HCT116 (cell line): ENCODE results near the gene TBX2. TPM values are rescaled to one million over a fixed set of nuclear protein-coding genes. Genes with fewer than 3 reads are reported as not detected.

Experiments
- ATAC-seq: fragments of 200-7000 bp; cut with Tn5 transposase; 2 replicates; pipeline ENCODE4 v1.9.1; 2020; ENCODE audit warnings: mild to moderate bottlenecking, moderate library complexity
- BruUV-seq: library from RNA; stranded (reverse); fragments of 400-500 nt; replicated peaks from 2 replicates; lab custom pipeline; 2021; lab: Mats Ljungman, UMichigan
- CTCF ChIA-PET: fragments of 300-600 bp; sonication (Branson Sonifier 250); formaldehyde crosslinking; loops from one replicate; lab custom pipeline; 2021; ENCODE audit warnings: antibody characterized with exemption; lab: Charles Lee
- POLR2A ChIA-PET: fragments of 300-600, 350-600 bp; sonication (Branson Sonifier 250); formaldehyde crosslinking; loops from one replicate; lab custom pipeline; 2021; ENCODE audit warnings: antibody characterized with exemption; lab: Charles Lee
- RAD21 ChIA-PET, 2 experiments: fragments of 300-600 bp; sonication (Branson Sonifier 250); formaldehyde crosslinking; loops; one replicate each; lab custom pipeline; 2023; ENCODE audit warnings: low total read pairs in 2 of 2; ENCODE audit not compliant: uncharacterized antibody in 2 of 2, unreplicated experiment in 2 of 2, low non-redundant PET in 1 of 2; lab: Charles Lee
- DNase-seq: peaks from one replicate; pipeline ENCODE4 v3.0.0-alpha.2; 2010; ENCODE audit warnings: low read depth, low spot score
- H2AFZ ChIP-seq: fragments of 200-600 bp; shearing (Covaris generic), sonication (generic); 2 replicates; pipeline ENCODE4 v1.6.1; 2017; ENCODE audit warnings: low read depth, mixed run types, mixed read lengths, antibody characterized with exemption, low read length; ENCODE audit not compliant: poor library complexity, severe bottlenecking
- H3K27ac ChIP-seq: 2 replicates; pipeline ENCODE4 v1.5.1; 2012; ENCODE audit warnings: low read depth, low read length
- H3K27me3 ChIP-seq: fragments of 200-600 bp; sonication (generic); 2 replicates; pipeline ENCODE4 v1.6.1; 2016; ENCODE audit warnings: mixed run types, low read length, mixed read lengths; ENCODE audit not compliant: insufficient read depth
- H3K36me3 ChIP-seq, 2 experiments: fragments of 200-500 bp in 1 of 2; fragments of 200-600 bp in 1 of 2; sonication (Bioruptor generic) in 1 of 2; sonication (generic) in 1 of 2; 2 replicates each; pipeline versions ENCODE4 v1.5.1 to v1.6.1; 2014 to 2016; ENCODE audit warnings: low read length in 2 of 2, inconsistent platforms in 1 of 2, mixed read lengths in 1 of 2, mixed run types in 1 of 2; ENCODE audit not compliant: insufficient read depth in 2 of 2, control insufficient read depth in 1 of 2
- H3K4me1 ChIP-seq, 2 experiments: fragments of 200-600 bp in 1 of 2; sonication (generic) in 1 of 2; 2 replicates each; pipeline versions ENCODE4 v1.5.1 to v1.6.1; 2012 to 2017; ENCODE audit warnings: low read length in 2 of 2, inconsistent platforms in 1 of 2, mild to moderate bottlenecking in 1 of 2, mixed read lengths in 1 of 2, mixed run types in 1 of 2, moderate library complexity in 1 of 2; ENCODE audit not compliant: insufficient read depth in 2 of 2, control insufficient read depth in 1 of 2
- H3K4me2 ChIP-seq: fragments of 200-600 bp; sonication (generic); 2 replicates; pipeline ENCODE4 v1.6.1; 2017; ENCODE audit warnings: mixed run types, low read length, mixed read lengths
- H3K4me3 ChIP-seq, 2 experiments: fragments of 200-600 bp in 1 of 2; sonication (generic) in 1 of 2; replicated peaks in 1 of 2; 2 replicates each; pipeline ENCODE4 v1.5.1; 2011 to 2016; ENCODE audit warnings: low read length in 2 of 2, control low read depth in 1 of 2, low read depth in 1 of 2, mild to moderate bottlenecking in 1 of 2, mixed read lengths in 1 of 2, mixed run types in 1 of 2
- H3K79me2 ChIP-seq: fragments of 200-600 bp; sonication (generic); 2 replicates; pipeline ENCODE4 v1.6.1; 2017; ENCODE audit warnings: mild to moderate bottlenecking, mixed run types, low read length, moderate library complexity, mixed read lengths; ENCODE audit not compliant: insufficient read depth
- H3K9ac ChIP-seq: fragments of 200-600 bp; sonication (generic); 2 replicates; pipeline ENCODE4 v1.6.1; 2016; ENCODE audit warnings: low read length, mixed read lengths
- H3K9me2 ChIP-seq: fragments of 200-600 bp; sonication (generic), shearing (Covaris generic); 2 replicates; pipeline ENCODE4 v1.6.1; 2017; ENCODE audit warnings: mixed run types, mild to moderate bottlenecking, moderate library complexity; ENCODE audit not compliant: insufficient read depth
- H3K9me3 ChIP-seq, 2 experiments: fragments of 200-500 bp in 1 of 2; fragments of 200-600 bp in 1 of 2; sonication (Bioruptor generic) in 1 of 2; sonication (generic) in 1 of 2; 2 replicates each; pipeline ENCODE4 v1.6.1; 2014 to 2017; ENCODE audit warnings: low read length in 2 of 2, mixed read lengths in 2 of 2, inconsistent platforms in 1 of 2, low read depth in 1 of 2, mild to moderate bottlenecking in 1 of 2, mixed run types in 1 of 2, moderate library complexity in 1 of 2; ENCODE audit not compliant: control insufficient read depth in 1 of 2, insufficient read depth in 1 of 2
- H4K20me1 ChIP-seq: fragments of 200-600 bp; sonication (generic), shearing (Covaris generic); 2 replicates; pipeline ENCODE4 v1.6.1; 2017; ENCODE audit warnings: mixed run types, mild to moderate bottlenecking, moderate library complexity; ENCODE audit not compliant: insufficient read depth
- CBX3 ChIP-seq: IDR thresholded peaks from 2 replicates; pipeline ENCODE4 v1.6.1; 2012; ENCODE audit warnings: low read depth
- CEBPB ChIP-seq: IDR thresholded peaks from 2 replicates; pipeline ENCODE4 v1.6.1; 2012; ENCODE audit warnings: low read depth
- EGR1 ChIP-seq: IDR thresholded peaks from 2 replicates; pipeline ENCODE4 v1.6.1; 2012; ENCODE audit warnings: low read depth
- ELF1 ChIP-seq: IDR thresholded peaks from 2 replicates; pipeline ENCODE4 v1.6.1; 2012; ENCODE audit warnings: low read depth, borderline replicate concordance
- EZH2 ChIP-seq: fragments of 200-600 bp; sonication (generic); IDR thresholded peaks from 2 replicates; pipeline ENCODE4 v1.6.1; 2017; ENCODE audit warnings: antibody characterized with exemption, mixed run types
- EZH2phosphoT487 ChIP-seq: fragments of 200-600 bp; IDR thresholded peaks from 2 replicates; pipeline ENCODE4 v1.6.1; 2018; ENCODE audit warnings: antibody characterized with exemption, borderline replicate concordance
- FOSL1 ChIP-seq: IDR thresholded peaks from 2 replicates; pipeline ENCODE4 v1.6.1; 2012; ENCODE audit warnings: low read depth
- JUND ChIP-seq: IDR thresholded peaks from 2 replicates; pipeline ENCODE4 v1.6.1; 2012
- POLR2A ChIP-seq: IDR thresholded peaks from 2 replicates; pipeline ENCODE4 v1.7.0; 2011; ENCODE audit warnings: borderline replicate concordance; ENCODE audit not compliant: insufficient read depth, insufficient read length; ENCODE audit errors: extremely low read depth
- POLR2AphosphoS5 ChIP-seq: IDR thresholded peaks from 2 replicates; pipeline ENCODE4 v1.6.1; 2011; ENCODE audit warnings: mild to moderate bottlenecking, low read depth, low read length, moderate library complexity
- RAD21 ChIP-seq: IDR thresholded peaks from 2 replicates; pipeline ENCODE4 v1.6.1; 2012; ENCODE audit warnings: low read depth, mild to moderate bottlenecking
- SIN3A ChIP-seq: IDR thresholded peaks from 2 replicates; pipeline ENCODE4 v1.6.1; 2012; ENCODE audit warnings: low read depth
- SP1 ChIP-seq: IDR thresholded peaks from 2 replicates; pipeline ENCODE4 v1.6.1; 2012; ENCODE audit warnings: low read depth
- SRF ChIP-seq: IDR thresholded peaks from 2 replicates; pipeline ENCODE4 v1.6.1; 2012; ENCODE audit warnings: low read depth
- TCF7L2 ChIP-seq: IDR thresholded peaks from 2 replicates; pipeline ENCODE4 v1.7.0; 2011; ENCODE audit warnings: borderline replicate concordance, inconsistent platforms; ENCODE audit not compliant: insufficient read depth, insufficient read length; ENCODE audit errors: extremely low read depth
- ZFX ChIP-seq: fragments of 450-650 bp; IDR thresholded peaks from 2 replicates; pipeline ENCODE4 v1.6.1; 2017
- ZNF274 ChIP-seq: fragments of 200-500 bp; sonication (Bioruptor generic); IDR thresholded peaks from 2 replicates; pipeline ENCODE4 v1.6.1; 2014; ENCODE audit warnings: mild to moderate bottlenecking, low read depth, low read length, inconsistent platforms
- intact Hi-C: fragments of 100-400 bp; cut with micrococcal nuclease; formaldehyde crosslinking; loops from 2 replicates; pipeline ENCODE4 v1.10.0; 2022
- total RNA-seq: library from RNA; stranded (reverse); gene quantifications from one replicate; pipeline ENCODE4 v1.2.1, GENCODE V29; 2021; ENCODE audit not compliant: unreplicated experiment
- TF ChIP-seq, protein P1 (sequence below): IDR thresholded peaks from 2 replicates; pipeline ENCODE4 v1.6.1; 2011; ENCODE audit warnings: mild to moderate bottlenecking, low read length, moderate library complexity; ENCODE audit not compliant: insufficient replicate concordance; ENCODE audit errors: extremely low read depth
- TF ChIP-seq, protein P2 (sequence below): IDR thresholded peaks from 2 replicates; pipeline ENCODE4 v1.6.1; 2012
- TF ChIP-seq, protein P3 (sequence below): IDR thresholded peaks from 2 replicates; pipeline ENCODE4 v1.6.1; 2012; ENCODE audit warnings: low read depth

TBX2 gene
- total RNA-seq, 1 experiment from 2014 or later: 0.71 TPM

DNA sequence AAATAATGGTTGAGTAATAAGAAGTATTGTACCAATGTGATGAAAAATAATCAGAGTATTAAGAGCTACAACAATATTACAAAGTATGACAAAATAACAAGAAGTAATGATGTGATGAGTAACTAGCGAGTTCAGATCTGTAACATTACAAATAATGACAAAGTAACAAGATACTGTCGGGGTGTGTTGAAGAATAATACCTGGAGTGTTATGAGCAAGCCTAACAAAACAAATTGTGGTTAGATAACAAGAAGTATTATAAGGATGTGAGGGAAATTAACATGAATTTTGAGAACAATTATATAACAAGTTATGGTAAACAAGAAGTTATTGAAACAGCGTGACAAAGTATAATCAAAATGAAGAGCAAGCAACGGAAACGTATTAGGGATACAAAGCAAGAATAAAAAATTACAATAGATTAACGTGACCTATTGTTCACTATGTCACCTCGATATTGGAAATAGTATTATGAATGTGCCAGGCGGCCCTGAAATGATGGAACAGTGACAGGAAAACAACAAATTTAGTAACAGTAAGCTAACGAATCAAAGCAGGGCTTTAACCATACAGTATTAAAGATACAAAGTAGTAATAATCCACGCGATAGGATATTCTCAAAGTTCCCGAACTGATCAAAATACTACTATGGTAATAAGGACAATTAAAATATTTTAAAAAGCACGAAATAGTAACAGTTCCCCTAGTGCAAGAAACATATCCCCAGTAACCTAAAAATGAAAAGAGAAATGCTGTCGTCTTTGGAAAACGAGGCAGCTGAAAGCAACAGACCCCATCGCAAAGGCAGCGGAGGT, 54.1 kb downstream of the TBX2 start:
- no peak overlapping the region for H2AFZ ChIP-seq
- H3K27ac ChIP-seq: no peak overlapping the region
- H3K9ac ChIP-seq: no peak overlapping the region
- intact Hi-C loops: no loop called here
- no peaks in the 10 kb centered on the region for H4K20me1 ChIP-seq
- no peak overlapping the region for H3K4me3 ChIP-seq
- ChIA-PET RAD21 (no interaction called here), POLR2A (no interaction called here), CTCF (no interaction called here)
- ATAC-seq: no peak
- H3K79me2 ChIP-seq: no peaks in the 10 kb centered on the region
- H3K4me1 ChIP-seq: no peaks in the 10 kb centered on the region
- no TSS peak for BruUV-seq
- DNase-seq: no peak
- H3K27me3 ChIP-seq: no peaks in the 10 kb centered on the region
- no peaks in the 10 kb centered on the region for H3K9me3 ChIP-seq
- H3K36me3 ChIP-seq: no peaks in the 10 kb centered on the region
- TF ChIP-seq CBX3 (no peak), ZNF274 (no peak), POLR2A (no peak), FOSL1 (no peak), EZH2 (no peak), CEBPB (no peak), JUND (no peak), SP1 (no peak), ZFX (no peak), ELF1 (no peak), EZH2phosphoT487 (no peak), SRF (no peak), EGR1 (no peak), RAD21 (no peak), SIN3A (no peak), TCF7L2 (no peak), POLR2AphosphoS5 (no peak)
- TF ChIP-seq, protein P1, sequence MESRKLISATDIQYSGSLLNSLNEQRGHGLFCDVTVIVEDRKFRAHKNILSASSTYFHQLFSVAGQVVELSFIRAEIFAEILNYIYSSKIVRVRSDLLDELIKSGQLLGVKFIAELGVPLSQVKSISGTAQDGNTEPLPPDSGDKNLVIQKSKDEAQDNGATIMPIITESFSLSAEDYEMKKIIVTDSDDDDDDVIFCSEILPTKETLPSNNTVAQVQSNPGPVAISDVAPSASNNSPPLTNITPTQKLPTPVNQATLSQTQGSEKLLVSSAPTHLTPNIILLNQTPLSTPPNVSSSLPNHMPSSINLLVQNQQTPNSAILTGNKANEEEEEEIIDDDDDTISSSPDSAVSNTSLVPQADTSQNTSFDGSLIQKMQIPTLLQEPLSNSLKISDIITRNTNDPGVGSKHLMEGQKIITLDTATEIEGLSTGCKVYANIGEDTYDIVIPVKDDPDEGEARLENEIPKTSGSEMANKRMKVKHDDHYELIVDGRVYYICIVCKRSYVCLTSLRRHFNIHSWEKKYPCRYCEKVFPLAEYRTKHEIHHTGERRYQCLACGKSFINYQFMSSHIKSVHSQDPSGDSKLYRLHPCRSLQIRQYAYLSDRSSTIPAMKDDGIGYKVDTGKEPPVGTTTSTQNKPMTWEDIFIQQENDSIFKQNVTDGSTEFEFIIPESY: no peak
- TF ChIP-seq, protein P2, sequence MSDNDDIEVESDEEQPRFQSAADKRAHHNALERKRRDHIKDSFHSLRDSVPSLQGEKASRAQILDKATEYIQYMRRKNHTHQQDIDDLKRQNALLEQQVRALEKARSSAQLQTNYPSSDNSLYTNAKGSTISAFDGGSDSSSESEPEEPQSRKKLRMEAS: no peak
- TF ChIP-seq, protein P3, sequence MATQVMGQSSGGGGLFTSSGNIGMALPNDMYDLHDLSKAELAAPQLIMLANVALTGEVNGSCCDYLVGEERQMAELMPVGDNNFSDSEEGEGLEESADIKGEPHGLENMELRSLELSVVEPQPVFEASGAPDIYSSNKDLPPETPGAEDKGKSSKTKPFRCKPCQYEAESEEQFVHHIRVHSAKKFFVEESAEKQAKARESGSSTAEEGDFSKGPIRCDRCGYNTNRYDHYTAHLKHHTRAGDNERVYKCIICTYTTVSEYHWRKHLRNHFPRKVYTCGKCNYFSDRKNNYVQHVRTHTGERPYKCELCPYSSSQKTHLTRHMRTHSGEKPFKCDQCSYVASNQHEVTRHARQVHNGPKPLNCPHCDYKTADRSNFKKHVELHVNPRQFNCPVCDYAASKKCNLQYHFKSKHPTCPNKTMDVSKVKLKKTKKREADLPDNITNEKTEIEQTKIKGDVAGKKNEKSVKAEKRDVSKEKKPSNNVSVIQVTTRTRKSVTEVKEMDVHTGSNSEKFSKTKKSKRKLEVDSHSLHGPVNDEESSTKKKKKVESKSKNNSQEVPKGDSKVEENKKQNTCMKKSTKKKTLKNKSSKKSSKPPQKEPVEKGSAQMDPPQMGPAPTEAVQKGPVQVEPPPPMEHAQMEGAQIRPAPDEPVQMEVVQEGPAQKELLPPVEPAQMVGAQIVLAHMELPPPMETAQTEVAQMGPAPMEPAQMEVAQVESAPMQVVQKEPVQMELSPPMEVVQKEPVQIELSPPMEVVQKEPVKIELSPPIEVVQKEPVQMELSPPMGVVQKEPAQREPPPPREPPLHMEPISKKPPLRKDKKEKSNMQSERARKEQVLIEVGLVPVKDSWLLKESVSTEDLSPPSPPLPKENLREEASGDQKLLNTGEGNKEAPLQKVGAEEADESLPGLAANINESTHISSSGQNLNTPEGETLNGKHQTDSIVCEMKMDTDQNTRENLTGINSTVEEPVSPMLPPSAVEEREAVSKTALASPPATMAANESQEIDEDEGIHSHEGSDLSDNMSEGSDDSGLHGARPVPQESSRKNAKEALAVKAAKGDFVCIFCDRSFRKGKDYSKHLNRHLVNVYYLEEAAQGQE: no peak
- no peaks in the 10 kb centered on the region for H3K9me2 ChIP-seq
- no peak overlapping the region for H3K4me2 ChIP-seq
